ENCODE measurements around the gene PAPOLG. TPM values are rescaled to one million over a fixed set of nuclear protein-coding genes. Genes with fewer than 3 reads are reported as not detected.
A peak's percentile ranks its signal among the peaks of the same experiment; 100 is the strongest.

PAPOLG gene
- total RNA-seq, 4 donors from 2014 or later: 7.7 to 32.1 (median 15.0) TPM

DNA sequence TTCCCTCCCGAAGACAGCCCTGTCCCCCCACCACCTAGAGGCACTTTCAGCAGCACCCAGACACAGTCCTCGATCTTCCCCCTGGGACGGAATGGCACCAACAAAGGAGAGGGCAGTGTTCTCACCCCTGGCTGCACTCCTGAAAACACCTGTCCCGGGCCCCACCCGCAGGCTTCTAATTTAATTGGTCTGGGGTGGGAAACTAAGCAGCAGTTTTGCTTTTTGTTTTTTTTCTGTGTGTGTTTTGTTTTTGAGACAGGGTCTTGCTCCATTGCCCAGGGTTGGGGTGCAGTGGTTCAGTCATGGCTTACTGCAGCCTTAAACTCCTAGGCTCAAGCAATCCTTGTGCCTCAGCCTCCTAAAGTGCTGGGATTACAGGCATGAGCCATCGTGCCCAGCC lies 86.9 kb downstream of the PAPOLG start:
- H3K4me3 ChIP-seq: no peak overlapping the region
- no peak for DNase-seq

DNA sequence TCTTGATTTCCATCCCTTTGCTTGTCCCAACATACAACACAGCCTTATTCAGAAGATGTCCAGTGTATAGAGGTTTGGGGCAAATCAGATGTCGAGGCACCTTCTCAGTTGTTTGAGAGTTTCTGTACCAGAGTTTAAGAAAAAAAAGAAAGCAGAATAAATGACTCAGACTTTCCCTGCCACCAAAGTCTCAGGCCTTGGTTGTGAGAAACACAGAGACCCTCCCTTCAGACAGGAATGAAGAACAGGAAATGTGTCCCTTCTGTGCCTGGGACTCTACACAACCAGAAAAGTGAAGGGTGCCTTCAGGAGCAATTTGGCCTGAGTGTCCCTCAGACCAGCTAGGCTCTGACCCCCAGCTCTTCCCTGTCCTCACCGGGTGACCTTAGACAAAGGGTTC lies 88.0 kb downstream of the PAPOLG start:
- Histone ChIP-seq H3K27me3 (no peaks in the 10 kb centered on the region), H3K27ac (no peak overlapping the region), H3K4me3 (no peak overlapping the region), H3K36me3 (no peaks in the 10 kb centered on the region), H3K4me1 (no peaks in the 10 kb centered on the region), H3K9me3 (no peaks in the 10 kb centered on the region)
- no peak for DNase-seq
- intact Hi-C loops (cut with DNase I; ENCODE audit: low total_unique reads): no loop called here
- TF ChIP-seq POLR2A (IDR thresholded peaks at IDR 0.05): no peak
- TF ChIP-seq, protein P1, sequence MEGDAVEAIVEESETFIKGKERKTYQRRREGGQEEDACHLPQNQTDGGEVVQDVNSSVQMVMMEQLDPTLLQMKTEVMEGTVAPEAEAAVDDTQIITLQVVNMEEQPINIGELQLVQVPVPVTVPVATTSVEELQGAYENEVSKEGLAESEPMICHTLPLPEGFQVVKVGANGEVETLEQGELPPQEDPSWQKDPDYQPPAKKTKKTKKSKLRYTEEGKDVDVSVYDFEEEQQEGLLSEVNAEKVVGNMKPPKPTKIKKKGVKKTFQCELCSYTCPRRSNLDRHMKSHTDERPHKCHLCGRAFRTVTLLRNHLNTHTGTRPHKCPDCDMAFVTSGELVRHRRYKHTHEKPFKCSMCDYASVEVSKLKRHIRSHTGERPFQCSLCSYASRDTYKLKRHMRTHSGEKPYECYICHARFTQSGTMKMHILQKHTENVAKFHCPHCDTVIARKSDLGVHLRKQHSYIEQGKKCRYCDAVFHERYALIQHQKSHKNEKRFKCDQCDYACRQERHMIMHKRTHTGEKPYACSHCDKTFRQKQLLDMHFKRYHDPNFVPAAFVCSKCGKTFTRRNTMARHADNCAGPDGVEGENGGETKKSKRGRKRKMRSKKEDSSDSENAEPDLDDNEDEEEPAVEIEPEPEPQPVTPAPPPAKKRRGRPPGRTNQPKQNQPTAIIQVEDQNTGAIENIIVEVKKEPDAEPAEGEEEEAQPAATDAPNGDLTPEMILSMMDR (IDR thresholded peaks at IDR 0.05): no peak

More for the DNA sequence above, 86.9 kb downstream of the PAPOLG start:
- no peaks in the 10 kb centered on the region for H3K27me3 ChIP-seq
- TF ChIP-seq, protein P1 (IDR thresholded peaks at IDR 0.05): no peak
- H3K36me3 ChIP-seq: no peaks in the 10 kb centered on the region
- no peaks in the 10 kb centered on the region for H3K4me1 ChIP-seq
- H3K27ac ChIP-seq: no peak overlapping the region
- intact Hi-C loops (cut with DNase I; ENCODE audit: low total_unique reads): no loop called here
- no peaks in the 10 kb centered on the region for H3K9me3 ChIP-seq

DNA sequence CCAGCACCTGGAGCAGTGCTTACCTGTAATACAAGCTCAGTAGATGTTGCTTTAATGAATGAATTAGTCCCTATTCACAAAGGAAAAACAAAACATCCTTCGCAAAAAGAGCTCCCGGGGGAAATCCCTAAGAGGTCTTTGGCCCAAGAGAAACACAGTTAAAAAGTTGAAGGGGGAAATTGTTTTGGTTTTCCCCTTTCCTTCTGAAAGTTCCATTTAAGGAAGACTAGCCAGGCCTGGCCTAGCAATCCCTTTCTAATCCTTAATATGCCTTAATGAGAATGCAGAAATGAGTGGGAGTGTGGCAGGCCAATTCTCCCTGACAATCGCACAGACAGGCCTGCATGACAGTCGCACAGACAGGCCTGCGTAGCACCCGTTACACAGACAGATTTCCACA lies 91.8 kb downstream of the PAPOLG start:
- intact Hi-C loops (cut with DNase I; ENCODE audit: low total_unique reads): no loop called here
- H3K27me3 ChIP-seq: no peaks in the 10 kb centered on the region
- H3K27ac ChIP-seq: peak overlapping the region in 1 of 2 donors; percentile 15
- TF ChIP-seq POLR2A (IDR thresholded peaks at IDR 0.05): no peak
- TF ChIP-seq, protein P1 (IDR thresholded peaks at IDR 0.05): no peak
- DNase-seq: no peak
- no peak overlapping the region for H3K4me3 ChIP-seq
- H3K4me1 ChIP-seq: no peaks in the 10 kb centered on the region
- no peaks in the 10 kb centered on the region for H3K9me3 ChIP-seq
- H3K36me3 ChIP-seq: no peaks in the 10 kb centered on the region

Small RNA genes lying within 50 kb of the gene (small RNA-seq; reads per million reads assigned to genes)
- gene RN7SL632P (not detected), gene RNU6-612P (not detected)

Other genes starting within 250 kb of the PAPOLG start
- 1 to 10 TPM; 1.5 to 8.8 (median 3.2) TPM for gene BCL11A, start 202.6 kb upstream of the PAPOLG start, total RNA-seq
- gene REL, start 125.3 kb downstream of the PAPOLG start, total RNA-seq: 10 to 100 TPM in 2 of 4 donors, 1 to 10 TPM in 2; 1.8 to 21.0 (median 12.2) TPM